GM21360 (cell line): ENCODE measurements around the gene PDE4DIP.
"Not testable (repeated sequence)": the region's sequence is repeated elsewhere in the genome, so short reads cannot be mapped to it uniquely, and the experiment has no call there.

ENCODE experiments used
- ATAC-seq: cut with Tn5 transposase; IDR thresholded peaks from one replicate; pipeline ENCODE4 v1.9.1; 2021; ENCODE audit warnings: mild to moderate bottlenecking, moderate library complexity; ENCODE audit not compliant: unreplicated experiment

The PDE4DIP gene

DNA sequence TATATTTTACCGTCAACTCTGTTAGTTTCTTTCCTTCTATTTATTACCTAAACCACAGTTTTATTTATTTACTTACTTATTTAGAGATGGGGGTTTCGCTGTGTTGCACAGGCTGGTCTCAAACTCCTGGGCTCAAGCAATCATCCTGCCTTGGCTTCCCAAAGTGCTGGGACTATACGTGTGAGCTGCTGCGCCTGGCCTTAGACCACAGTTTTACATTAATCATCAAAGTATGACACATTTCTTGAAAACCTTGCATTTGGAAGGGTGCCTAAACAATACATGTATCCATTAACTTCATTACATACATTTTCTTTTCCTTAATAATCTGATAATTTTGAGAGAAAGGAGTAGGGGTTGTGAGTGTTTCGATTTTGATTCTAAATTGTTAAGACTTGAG lies 124.9 kb downstream of the PDE4DIP start:
- not testable (repeated sequence) for ATAC-seq

DNA sequence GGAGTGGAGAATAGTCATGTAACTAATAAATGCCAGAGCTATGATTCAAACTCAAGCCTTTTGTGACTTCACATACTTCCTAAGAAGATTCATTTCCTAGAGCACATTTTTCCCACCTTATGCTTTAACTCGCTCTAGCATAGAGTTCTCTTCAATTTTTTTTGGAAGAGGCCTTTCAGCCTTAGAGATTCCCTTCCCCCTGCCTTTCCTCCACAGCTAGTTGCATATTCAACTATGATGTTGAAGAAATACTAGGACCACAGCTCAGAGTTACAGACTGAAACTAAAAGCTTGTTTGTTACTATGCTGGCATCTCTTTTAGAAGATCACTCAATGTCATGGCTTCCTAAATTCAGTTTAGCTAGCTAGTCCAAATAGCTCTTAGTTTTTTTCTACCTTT lies 131.2 kb downstream of the PDE4DIP start:
- ATAC-seq: not testable (repeated sequence)

GRCh38 chr1:148975866-148976537 lies 131.8 kb downstream of the PDE4DIP start:
- ATAC-seq: not testable (repeated sequence)

- ATAC-seq: not testable (repeated sequence)
These were observed 133.6 kb downstream of the PDE4DIP start for GRCh38 chr1:148977785-148978184.

DNA sequence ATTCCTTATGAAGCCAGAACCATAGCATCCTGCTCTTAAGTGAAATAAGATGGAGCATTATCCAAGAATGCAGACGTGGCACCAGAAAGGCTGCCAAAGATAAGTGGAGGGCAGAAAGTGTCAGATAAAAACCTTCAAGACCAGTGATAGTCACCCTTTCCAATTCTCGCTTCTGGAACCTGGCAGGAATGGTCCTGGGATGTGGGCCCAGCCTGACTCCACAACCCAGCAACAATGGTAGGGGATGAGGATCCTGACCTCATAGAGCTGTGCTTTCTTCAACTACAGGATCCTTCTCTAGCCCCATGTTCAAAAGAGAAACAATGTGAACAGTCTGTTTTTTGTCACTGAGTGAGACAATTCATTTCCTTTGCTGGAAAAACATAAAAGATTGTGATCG lies 145.2 kb downstream of the PDE4DIP start:
- not testable (repeated sequence) for ATAC-seq

DNA sequence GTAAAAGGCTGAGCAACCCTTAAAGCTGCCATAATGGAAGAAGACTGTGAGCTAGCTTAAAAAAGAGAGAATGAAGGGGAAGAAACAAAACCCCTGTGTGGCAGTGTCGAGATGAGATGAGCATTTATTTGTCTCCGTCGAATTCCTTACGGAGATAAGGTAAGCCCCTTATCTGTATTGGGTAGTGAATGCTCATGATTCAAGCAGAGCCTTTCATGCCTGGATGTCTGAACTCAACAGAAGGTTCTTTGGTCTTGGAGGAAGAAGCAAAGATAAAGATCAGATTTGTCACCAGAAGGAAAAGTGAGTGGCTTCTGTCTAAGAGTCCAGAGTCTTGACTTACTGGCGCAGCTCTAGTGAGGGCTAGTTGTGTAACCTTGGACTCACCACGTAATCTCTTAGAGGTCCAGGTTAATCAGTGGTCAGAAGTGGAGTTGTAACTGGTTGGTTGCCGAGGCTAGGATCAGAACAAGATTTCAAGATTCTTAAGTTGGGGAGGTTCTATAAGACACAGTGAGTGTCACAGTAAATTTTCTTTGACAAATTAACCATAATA lies 146.1 kb downstream of the PDE4DIP start:
- ATAC-seq: not testable (repeated sequence)

- not testable (repeated sequence) for ATAC-seq
These were observed 147.6 kb downstream of the PDE4DIP start for GRCh38 chr1:148991818-148992217.

GRCh38 chr1:148992364-148992763 lies 148.1 kb downstream of the PDE4DIP start:
- not testable (repeated sequence) for ATAC-seq

- not testable (repeated sequence) for ATAC-seq
These were observed 152.4 kb downstream of the PDE4DIP start for GRCh38 chr1:148996449-148997224.

- not testable (repeated sequence) for ATAC-seq
These were observed 153.2 kb downstream of the PDE4DIP start for GRCh38 chr1:148997405-148997804.

DNA sequence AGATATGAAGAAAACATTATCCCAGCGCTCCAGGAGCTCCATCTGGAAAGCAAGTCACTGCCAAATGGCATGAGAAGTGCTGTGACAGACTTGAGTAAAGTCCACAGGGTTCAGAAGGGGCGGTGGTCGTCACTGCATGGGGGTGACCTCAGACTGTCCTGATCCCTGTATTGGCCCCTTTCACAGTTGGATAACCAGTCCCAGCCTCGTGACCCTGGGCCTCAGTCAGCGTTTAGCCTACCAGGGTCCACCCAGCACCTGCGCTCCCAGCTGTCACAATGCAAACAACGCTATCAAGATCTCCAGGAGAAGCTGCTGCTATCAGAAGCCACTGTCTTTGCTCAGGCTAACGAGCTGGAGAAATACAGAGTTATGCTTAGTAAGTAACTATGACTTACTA lies 158.4 kb downstream of the PDE4DIP start:
- ATAC-seq: not testable (repeated sequence)

GRCh38 chr1:149008326-149008725 lies 164.1 kb downstream of the PDE4DIP start:
- not testable (repeated sequence) for ATAC-seq

- ATAC-seq: not testable (repeated sequence)
These were observed 164.5 kb downstream of the PDE4DIP start for GRCh38 chr1:149008769-149009168.

GRCh38 chr1:149009761-149010160 lies 165.5 kb downstream of the PDE4DIP start:
- not testable (repeated sequence) for ATAC-seq

DNA sequence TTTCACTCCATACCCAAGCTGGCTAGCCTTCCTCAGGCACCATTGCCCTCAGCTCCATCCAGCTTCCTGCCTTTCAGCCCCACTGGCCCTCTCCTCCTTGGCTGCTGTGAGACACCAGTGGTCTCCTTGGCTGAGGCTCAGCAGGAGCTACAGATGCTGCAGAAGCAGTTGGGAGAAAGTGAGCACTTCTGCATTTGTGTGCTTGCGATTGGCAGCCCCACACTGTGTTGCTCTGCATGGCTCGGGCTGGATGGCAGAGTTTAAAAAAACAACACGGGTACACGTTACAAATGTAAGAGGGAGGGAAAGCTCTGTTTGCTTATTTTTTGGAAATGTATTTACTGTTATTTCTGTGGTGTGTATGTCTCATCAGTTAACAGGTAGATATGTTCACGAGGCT lies 168.4 kb downstream of the PDE4DIP start:
- ATAC-seq: not testable (repeated sequence)

- ATAC-seq: not testable (repeated sequence)
These were observed 169.3 kb downstream of the PDE4DIP start for GRCh38 chr1:149013513-149013912.

DNA sequence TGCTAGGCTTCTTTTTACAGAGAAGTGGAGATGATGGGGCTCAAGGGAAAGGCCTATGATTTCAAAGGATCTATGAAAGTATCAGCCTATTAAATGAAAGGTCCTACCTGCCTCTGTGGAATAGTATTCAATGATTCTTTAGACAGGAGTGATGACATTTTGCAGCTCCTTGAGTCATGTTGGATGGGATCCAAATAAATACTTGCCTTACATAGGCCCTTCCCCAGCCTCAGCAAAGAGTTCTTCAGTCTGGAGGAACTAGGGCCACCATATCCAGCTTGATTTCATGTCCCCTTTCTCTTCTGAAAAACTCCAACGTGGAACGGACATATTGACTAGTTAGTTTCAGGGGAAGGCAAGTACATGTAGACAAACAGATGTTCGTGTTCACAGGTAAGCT lies 171.3 kb downstream of the PDE4DIP start:
- not testable (repeated sequence) for ATAC-seq

DNA sequence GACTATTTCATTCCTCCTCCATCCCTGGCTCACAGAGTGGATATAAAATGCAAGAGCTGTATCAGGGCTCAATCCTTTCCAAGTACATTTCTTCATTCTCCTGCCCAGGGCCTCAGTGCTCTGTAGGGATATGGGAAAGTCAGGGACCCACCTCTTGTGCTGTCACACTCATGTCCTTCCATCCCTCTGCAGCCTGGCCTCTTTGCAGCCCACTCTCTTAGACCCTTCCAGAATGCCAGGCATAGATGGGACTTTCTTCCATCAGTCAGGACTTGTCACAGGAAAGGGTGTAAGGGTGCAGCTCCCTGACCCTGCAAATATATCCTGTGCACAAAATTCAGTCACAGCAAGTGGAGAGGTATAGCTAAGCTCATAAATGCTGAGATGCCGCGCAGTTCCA lies 172.4 kb downstream of the PDE4DIP start:
- ATAC-seq: not testable (repeated sequence)

DNA sequence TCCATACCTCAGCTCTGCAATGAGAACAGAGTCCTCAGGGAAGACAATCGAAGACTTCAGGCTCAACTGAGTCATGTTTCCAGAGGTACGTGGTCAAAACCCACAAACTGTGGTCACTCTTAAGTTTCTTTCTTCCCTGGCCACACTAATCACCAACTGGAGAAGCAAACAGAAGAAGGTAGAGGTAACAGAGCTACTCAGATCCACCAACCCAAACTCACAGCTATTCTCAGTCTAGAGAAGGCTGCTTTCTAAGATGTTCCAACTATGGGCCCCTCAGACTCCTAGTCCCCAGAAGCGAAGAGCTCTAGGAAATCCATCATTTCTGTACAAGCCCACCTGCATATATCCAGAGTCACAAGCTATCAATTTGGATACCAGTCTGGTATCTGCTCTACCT lies 174.3 kb downstream of the PDE4DIP start:
- not testable (repeated sequence) for ATAC-seq

GRCh38 chr1:149024327-149024726 lies 180.1 kb downstream of the PDE4DIP start:
- not testable (repeated sequence) for ATAC-seq

DNA sequence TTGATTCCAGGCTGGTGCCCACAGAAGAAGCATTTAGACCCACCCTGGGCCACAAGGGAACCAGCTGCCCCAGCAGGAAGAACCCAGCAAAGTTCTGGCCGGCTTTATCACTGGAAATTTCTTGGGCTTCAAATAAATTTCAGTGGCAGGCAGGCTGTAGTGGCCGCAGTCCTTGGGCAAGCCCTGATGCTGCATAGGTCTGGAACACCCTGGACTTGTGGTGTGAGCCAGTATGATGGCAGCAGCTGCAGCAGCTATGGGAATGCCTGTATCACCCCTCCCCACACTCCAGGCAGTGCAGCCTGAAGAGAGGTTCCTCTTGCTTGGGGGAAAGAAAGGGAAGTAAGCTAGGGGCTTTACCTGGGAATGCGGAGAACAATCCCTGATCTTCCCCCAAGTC lies 189.7 kb downstream of the PDE4DIP start:
- ATAC-seq: not testable (repeated sequence)

GRCh38 chr1:149043056-149043455 lies 198.8 kb downstream of the PDE4DIP start:
- ATAC-seq: not testable (repeated sequence)
